Left ventricle myocardium inferior (tissue), 1 donor: ENCODE results near the gene CCDC182. TPM values are rescaled to one million over a fixed set of nuclear protein-coding genes. Genes with fewer than 3 reads are reported as not detected.

Source experiments
- DNase-seq: peaks from one replicate; pipeline ENCODE4 v3.0.0-alpha.2; 2020
- H3K27ac ChIP-seq: fragments of 200-600 bp; replicated peaks from 2 replicates; pipeline ENCODE4 v1.8.0; 2021
- H3K27me3 ChIP-seq: fragments of 200-600 bp; 2 replicates; pipeline ENCODE4 v1.8.0; 2021; ENCODE audit warnings: low read depth
- H3K36me3 ChIP-seq: fragments of 200-600 bp; 2 replicates; pipeline ENCODE4 v1.8.0; 2021
- H3K4me1 ChIP-seq: fragments of 200-600 bp; 2 replicates; pipeline ENCODE4 v1.8.0; 2021
- H3K4me3 ChIP-seq: fragments of 200-600 bp; 2 replicates; pipeline ENCODE4 v1.8.0; 2021; ENCODE audit warnings: mild to moderate bottlenecking, moderate library complexity
- H3K9me3 ChIP-seq: fragments of 200-600 bp; replicated peaks from 2 replicates; pipeline ENCODE4 v1.8.0; 2021
- CTCF ChIP-seq: fragments of 200-600 bp; IDR thresholded peaks from 2 replicates; pipeline ENCODE4 v1.8.0; 2021; ENCODE audit warnings: antibody characterized with exemption, mild to moderate bottlenecking, borderline replicate concordance
- intact Hi-C: fragments of 100-400 bp; cut with micrococcal nuclease; formaldehyde crosslinking; loops from one replicate; pipeline ENCODE4 v1.11.0; 2022
- total RNA-seq: library from RNA; stranded (reverse); fragmentation: NEBNext Ultra II Directional; extraction: Animal tissue kit (Norgen Biotek cat#: 25700); gene quantifications from one replicate; pipeline ENCODE4 v1.2.1, GENCODE V29; 2021
- donor health status: DM: no; HTN: yes; CAD: no; lungs with severe emphysema.

Gene CCDC182
- total RNA-seq, 1 donor from 2014 or later, result not detected

- H3K27me3 ChIP-seq, result no peaks in the 10 kb centered on the region
These were observed 39.0 kb downstream of the CCDC182 start for GRCh38 chr17:57705921-57706695.

GRCh38 chr17:57704448-57704847 lies 40.7 kb downstream of the CCDC182 start:
- no peak overlapping the region for H3K4me3 ChIP-seq
- intact Hi-C loops, result no loop called here
- no peak overlapping the region for H3K27ac ChIP-seq
- TF ChIP-seq CTCF, result no peak
- no peaks in the 10 kb centered on the region for H3K27me3 ChIP-seq
- peaks cover 13% of the 10 kb centered on the region for H3K4me1 ChIP-seq
- no peak for DNase-seq
- no peaks in the 10 kb centered on the region for H3K36me3 ChIP-seq
- no peaks in the 10 kb centered on the region for H3K9me3 ChIP-seq

More at GRCh38 chr17:57705921-57706695, 39.0 kb downstream of the CCDC182 start:
- no peak for TF ChIP-seq CTCF
- no peaks in the 10 kb centered on the region for H3K9me3 ChIP-seq
- H3K4me1 ChIP-seq, result peaks cover 13% of the 10 kb centered on the region
- H3K4me3 ChIP-seq, result no peak overlapping the region
- intact Hi-C loops, result no loop called here
- H3K36me3 ChIP-seq, result no peaks in the 10 kb centered on the region
- DNase-seq, result no peak
- no peak overlapping the region for H3K27ac ChIP-seq

GRCh38 chr17:57703273-57703672 lies 41.8 kb downstream of the CCDC182 start:
- TF ChIP-seq CTCF, result no peak
- Histone ChIP-seq H3K27ac (no peak overlapping the region), H3K27me3 (no peaks in the 10 kb centered on the region), H3K36me3 (no peaks in the 10 kb centered on the region), H3K4me3 (no peak overlapping the region), H3K9me3 (no peaks in the 10 kb centered on the region), H3K4me1 (peaks cover 8% of the 10 kb centered on the region)
- intact Hi-C loops, result no loop called here
- DNase-seq, result no peak

- Histone ChIP-seq H3K9me3 (no peaks in the 10 kb centered on the region), H3K4me3 (no peak overlapping the region)
- no peak for TF ChIP-seq CTCF
These were observed 44.0 kb downstream of the CCDC182 start for GRCh38 chr17:57701124-57701523.

GRCh38 chr17:57699751-57700219 lies 45.3 kb downstream of the CCDC182 start:
- no peak for DNase-seq
- no peaks in the 10 kb centered on the region for H3K36me3 ChIP-seq
- H3K27me3 ChIP-seq, result no peaks in the 10 kb centered on the region
- H3K4me3 ChIP-seq, result no peak overlapping the region
- H3K4me1 ChIP-seq, result no peaks in the 10 kb centered on the region
- TF ChIP-seq CTCF, result no peak
- no peaks in the 10 kb centered on the region for H3K9me3 ChIP-seq
- no peak overlapping the region for H3K27ac ChIP-seq
- intact Hi-C loops, result no loop called here

More at GRCh38 chr17:57701124-57701523, 44.0 kb downstream of the CCDC182 start:
- Histone ChIP-seq H3K27me3 (no peaks in the 10 kb centered on the region), H3K27ac (no peak overlapping the region), H3K36me3 (no peaks in the 10 kb centered on the region), H3K4me1 (no peaks in the 10 kb centered on the region)
- DNase-seq, result no peak
- intact Hi-C loops, result no loop called here
